Aorta (tissue), 5 donors: ENCODE results near the gene ARHGDIB. TPM values are rescaled to one million over a fixed set of nuclear protein-coding genes. Genes with fewer than 3 reads are reported as not detected.

Experiments used
- ATAC-seq: fragments of 200-7000 bp; cut with Tn5 transposase; one replicate; pipeline ENCODE4 v1.9.1; 2022; ENCODE audit warnings: moderate library complexity; ENCODE audit not compliant: low FRiP score
- DNase-seq, 2 donors: peaks; one replicate each; pipeline ENCODE4 v3.0.0-alpha.2; 2020
- H3K27ac ChIP-seq, 2 donors: one replicate each; pipeline ENCODE4 v1.5.1; 2013; ENCODE audit warnings: low read length in 2 of 2, mild to moderate bottlenecking in 2 of 2, moderate library complexity in 2 of 2, control low read depth in 1 of 2, inconsistent platforms in 1 of 2, low read depth in 1 of 2
- H3K27me3 ChIP-seq, 2 donors: one replicate each; pipeline ENCODE4 v1.6.1; 2013; ENCODE audit warnings: control low read depth in 1 of 2, low read length in 1 of 2, mild to moderate bottlenecking in 1 of 2, moderate library complexity in 1 of 2; ENCODE audit not compliant: insufficient read depth in 2 of 2, control insufficient read depth in 1 of 2
- H3K36me3 ChIP-seq, 2 donors: one replicate each; pipeline ENCODE4 v1.6.1; 2013; ENCODE audit warnings: control low read depth in 1 of 2, low read length in 1 of 2, mild to moderate bottlenecking in 1 of 2; ENCODE audit not compliant: insufficient read depth in 2 of 2, control insufficient read depth in 1 of 2
- H3K4me1 ChIP-seq, 2 donors: one replicate each; pipeline ENCODE4 v1.6.1; 2013; ENCODE audit warnings: low read length in 2 of 2, control low read depth in 1 of 2, mild to moderate bottlenecking in 1 of 2, moderate library complexity in 1 of 2; ENCODE audit not compliant: insufficient read depth in 2 of 2, control insufficient read depth in 1 of 2
- H3K4me3 ChIP-seq, 2 donors: one replicate each; pipeline ENCODE4 v1.5.1; 2013; ENCODE audit warnings: low read length in 2 of 2, control low read depth in 1 of 2, mild to moderate bottlenecking in 1 of 2
- H3K9me3 ChIP-seq: one replicate; pipeline ENCODE4 v1.6.1; 2013; ENCODE audit warnings: mild to moderate bottlenecking, low read length; ENCODE audit not compliant: control insufficient read depth
- WGBS, 2 donors: extraction: QIAGEN DNeasy Blood & Tissue Kit; methylation state at CpG; one replicate each; pipeline ENCODE4 v1.1.7; 2013; 5-methylcytosine and 5-hydroxymethylcytosine counted together
- intact Hi-C, 2 donors: fragments of 100-400 bp; cut with DNase I; formaldehyde crosslinking; loops; one replicate each; pipeline versions ENCODE4 v1.14.2 to v1.15.0; 2022
- polyA plus RNA-seq, 2 donors: library from polyadenylated mRNA; stranded (reverse); fragments of 200-250 nt; gene quantifications; one replicate each; pipeline ENCODE4 v1.2.3, GENCODE V29; 2013
- total RNA-seq, 2 donors: library from RNA; stranded (reverse); fragmentation: NEBNext Ultra II Directional; extraction: Animal tissue kit (Norgen Biotek cat#: 25700); gene quantifications; one replicate each; pipeline ENCODE4 v1.2.1, GENCODE V29; 2021
- donor health status: healthy with polysubstance abuse.
- donor health status: Bipolar disorder and iron deficiency.
- donor health status: DM: no; HTN: no; CAD: no.
- donor health status: DM: no; HTN: no; CAD: no.
- donor health status: DM: yes; HTN: yes; CAD: no.

The ARHGDIB gene
- total and polyA plus RNA-seq, 4 donors: 119 to 248 (median 152) TPM

DNA sequence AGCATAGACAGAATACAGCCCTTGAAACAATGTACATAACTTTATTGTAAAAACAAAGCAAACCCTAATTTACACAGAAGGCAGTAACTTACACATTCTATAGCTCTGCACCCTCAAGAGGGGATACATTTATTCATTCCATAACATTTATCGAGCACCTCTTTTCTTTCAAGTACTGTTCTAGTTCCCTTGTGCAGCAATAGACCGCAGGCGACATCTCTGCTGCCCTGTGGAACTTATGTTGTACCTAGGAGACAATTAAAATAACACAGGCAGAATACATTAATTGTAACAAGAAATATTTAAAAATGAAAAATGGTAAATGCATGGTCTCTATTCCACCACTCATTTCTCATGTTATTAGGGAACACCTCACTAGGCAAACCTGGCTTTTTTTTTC is 1.4 kb upstream of the ARHGDIB start:
- no peak for DNase-seq

DNA sequence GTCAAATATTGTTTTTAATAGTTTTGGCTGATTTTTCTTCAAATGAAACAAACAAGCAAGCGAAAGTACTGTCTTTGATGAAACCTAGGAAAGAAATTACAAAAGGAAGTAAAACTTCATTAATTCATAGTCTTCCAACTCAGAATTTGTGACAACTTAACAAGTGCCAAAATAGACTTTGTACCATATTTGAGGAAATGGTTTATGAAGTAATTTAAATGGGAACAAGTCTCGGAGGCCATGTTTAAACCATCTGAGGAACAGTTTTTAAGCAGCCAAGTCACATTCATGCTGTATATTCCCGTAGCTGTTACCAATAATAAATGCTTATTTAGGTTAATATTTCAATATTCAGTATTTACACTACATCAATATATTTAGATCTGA is 745 bp upstream of the ARHGDIB start:
- Histone ChIP-seq H3K4me1 (peaks cover 0 to 3% of the 10 kb centered on the region in 2 donors), H3K27me3 (no peaks in the 10 kb centered on the region), H3K27ac (no peak overlapping the region), H3K4me3 (no peak overlapping the region), H3K36me3 (no peaks in the 10 kb centered on the region), H3K9me3 (no peaks in the 10 kb centered on the region)
- WGBS, 2 donors: 84 to 86% methylated on average over 3 of the region's 3 CpGs
- DNase-seq (no peak), ATAC-seq (no peak)
- intact Hi-C loops: no loop called here

More for the DNA sequence above, 1.4 kb upstream of the ARHGDIB start:
- no peak overlapping the region for H3K4me3 ChIP-seq
- no peaks in the 10 kb centered on the region for H3K9me3 ChIP-seq
- no peak overlapping the region for H3K27ac ChIP-seq
- H3K27me3 ChIP-seq: no peaks in the 10 kb centered on the region
- no peaks in the 10 kb centered on the region for H3K36me3 ChIP-seq
- 96 to 97% methylated on average over 3 of the region's 3 CpGs for whole genome bisulfite sequencing, 2 donors
- ATAC-seq: no peak
- intact Hi-C loops: no loop called here
- peaks cover 0 to 1% of the 10 kb centered on the region in 2 donors for H3K4me1 ChIP-seq

DNA sequence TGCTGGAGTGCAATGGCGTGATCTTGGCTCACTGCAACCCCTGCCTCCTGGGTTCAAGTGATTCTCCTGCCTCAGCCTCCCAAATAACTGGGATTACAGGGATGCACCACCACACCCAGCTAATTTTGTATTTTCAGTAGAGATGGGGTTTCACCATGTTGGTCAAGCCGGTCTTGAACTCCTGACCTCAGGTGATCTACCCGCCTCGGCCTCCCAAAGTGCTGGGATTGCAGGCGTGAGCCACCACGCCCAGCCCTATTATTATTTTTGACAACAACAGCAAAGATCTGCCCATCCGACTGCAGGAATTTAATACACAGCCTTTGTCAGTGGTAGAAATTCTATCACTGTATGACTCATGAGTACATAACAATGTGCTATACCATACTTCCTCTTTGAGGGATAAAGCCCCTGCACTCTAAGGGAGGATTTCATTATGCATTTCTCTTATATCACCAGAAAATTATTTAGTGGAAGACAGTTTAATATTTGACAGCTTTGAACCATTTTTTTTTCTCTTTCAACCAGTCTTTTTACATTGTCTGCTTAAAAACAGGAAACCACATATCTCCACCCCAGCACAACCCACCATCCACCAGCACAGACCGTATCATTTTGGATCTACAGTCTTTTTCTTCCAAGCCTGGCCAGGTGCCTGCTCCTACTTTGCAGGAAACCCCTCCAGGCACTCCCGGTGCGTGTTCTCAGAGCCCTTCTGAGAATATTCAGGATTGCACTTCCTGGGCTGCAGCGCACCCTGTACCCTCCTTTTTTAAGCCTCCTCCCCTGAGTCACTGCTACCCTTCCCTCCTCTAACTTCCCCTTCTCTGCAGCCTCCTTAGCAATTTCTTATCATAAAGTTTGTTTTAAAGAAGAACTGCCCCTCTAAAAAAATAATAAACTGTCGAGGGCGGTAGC is 594 bp downstream of the ARHGDIB start:
- peaks cover 0 to 3% of the 10 kb centered on the region in 2 donors for H3K4me1 ChIP-seq
- WGBS, 2 donors: 47% methylated on average over 13 of the region's 13 CpGs
- H3K27ac ChIP-seq: peak overlapping the region in 1 of 2 donors; percentile 50
- H3K9me3 ChIP-seq: no peaks in the 10 kb centered on the region
- no peaks in the 10 kb centered on the region for H3K36me3 ChIP-seq
- peak overlapping the region; percentile 74 to 76 for H3K4me3 ChIP-seq
- ATAC-seq (peak; percentile 74), DNase-seq (peak in 1 of 2 donors; percentile 60)
- intact Hi-C loops: no loop called here
- no peaks in the 10 kb centered on the region for H3K27me3 ChIP-seq

DNA sequence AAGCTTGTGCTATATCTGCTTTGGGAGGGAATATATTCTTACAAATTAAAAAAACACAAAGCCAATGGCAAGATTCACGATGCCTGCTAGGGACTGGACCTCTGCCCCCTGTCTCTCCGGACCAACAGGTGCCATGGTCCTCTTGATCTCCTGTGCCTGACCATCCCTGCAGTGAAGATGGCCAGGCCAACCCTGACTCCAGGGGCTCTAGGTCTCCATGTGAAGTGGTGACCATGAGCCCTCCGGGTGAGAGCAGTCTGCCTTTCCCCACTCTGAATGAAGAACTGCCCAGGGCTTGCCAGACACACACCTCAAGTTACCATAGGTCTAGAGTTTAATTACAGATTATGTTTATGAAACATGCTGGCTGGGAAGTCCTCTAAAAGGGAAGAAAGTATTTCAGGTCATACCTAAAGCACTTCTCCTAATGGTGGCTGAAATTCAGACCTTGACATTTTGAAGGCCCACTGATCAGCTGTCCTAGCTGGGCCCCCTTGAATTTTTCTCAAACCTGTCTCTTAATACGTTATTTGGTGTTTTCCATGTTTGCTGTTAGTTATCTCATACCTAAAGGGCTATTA is 1.4 kb downstream of the ARHGDIB start:
- no peak for DNase-seq
- intact Hi-C loops: no loop called here
- H3K27me3 ChIP-seq: no peaks in the 10 kb centered on the region
- H3K4me1 ChIP-seq: peaks cover 0 to 3% of the 10 kb centered on the region in 2 donors
- H3K36me3 ChIP-seq: no peaks in the 10 kb centered on the region
- no peak for ATAC-seq
- H3K27ac ChIP-seq: no peak overlapping the region
- 80 to 92% methylated on average over 4 of the region's 4 CpGs for WGBS, 2 donors
- no peaks in the 10 kb centered on the region for H3K9me3 ChIP-seq
- H3K4me3 ChIP-seq: no peak overlapping the region

DNA sequence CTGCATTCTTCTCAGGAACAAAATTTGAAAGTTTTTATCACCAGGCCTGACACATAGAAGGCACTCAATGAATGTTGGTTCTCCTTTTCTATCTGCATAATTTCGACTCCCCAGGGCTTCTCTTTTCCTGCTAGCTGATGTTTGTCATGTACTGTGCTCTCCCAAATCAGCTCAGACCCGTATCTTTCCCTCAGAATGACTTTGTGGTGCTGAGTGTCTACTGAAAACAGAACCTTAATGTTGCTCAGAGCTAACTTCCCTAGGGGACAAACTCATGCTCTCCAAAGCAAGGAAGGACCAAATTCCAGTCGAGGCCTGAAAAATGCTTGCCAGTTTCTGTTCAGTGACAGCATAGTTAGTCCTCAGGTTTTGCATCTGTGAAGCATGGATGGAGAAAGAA is 1.9 kb downstream of the ARHGDIB start:
- ATAC-seq (no peak), DNase-seq (no peak)
- Histone ChIP-seq H3K36me3 (no peaks in the 10 kb centered on the region), H3K4me3 (no peak overlapping the region), H3K27me3 (no peaks in the 10 kb centered on the region), H3K9me3 (no peaks in the 10 kb centered on the region), H3K4me1 (peaks cover 0 to 3% of the 10 kb centered on the region in 2 donors), H3K27ac (peak overlapping the region in 1 of 2 donors; percentile 48)
- intact Hi-C loops: no loop called here
- 25 to 27% methylated on average over 3 of the region's 3 CpGs for WGBS, 2 donors

DNA sequence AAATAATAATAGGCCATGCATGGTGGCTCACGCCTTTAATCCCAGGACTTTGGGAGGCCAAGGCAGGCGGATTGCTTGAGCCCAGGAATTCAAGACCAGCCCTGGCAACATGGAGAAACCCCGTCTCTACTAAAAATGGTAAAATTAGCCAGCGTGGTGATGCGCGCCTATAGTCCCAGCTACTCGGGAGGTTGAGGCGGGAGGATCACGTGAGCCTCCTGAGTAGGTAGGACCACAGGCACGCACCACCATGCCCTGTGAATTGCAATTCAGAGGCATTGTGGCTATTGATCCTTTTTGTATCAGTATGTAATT is 2.3 kb downstream of the ARHGDIB start:
- H3K36me3 ChIP-seq: no peaks in the 10 kb centered on the region
- peak overlapping the region in 1 of 2 donors; percentile 21 for H3K27ac ChIP-seq
- no peak overlapping the region for H3K4me3 ChIP-seq
- peaks cover 0 to 3% of the 10 kb centered on the region in 2 donors for H3K4me1 ChIP-seq
- ATAC-seq (no peak), DNase-seq (no peak)
- H3K9me3 ChIP-seq: no peaks in the 10 kb centered on the region
- WGBS, 2 donors: 95% methylated on average over 10 of the region's 10 CpGs
- H3K27me3 ChIP-seq: no peaks in the 10 kb centered on the region
- intact Hi-C loops: no loop called here

DNA sequence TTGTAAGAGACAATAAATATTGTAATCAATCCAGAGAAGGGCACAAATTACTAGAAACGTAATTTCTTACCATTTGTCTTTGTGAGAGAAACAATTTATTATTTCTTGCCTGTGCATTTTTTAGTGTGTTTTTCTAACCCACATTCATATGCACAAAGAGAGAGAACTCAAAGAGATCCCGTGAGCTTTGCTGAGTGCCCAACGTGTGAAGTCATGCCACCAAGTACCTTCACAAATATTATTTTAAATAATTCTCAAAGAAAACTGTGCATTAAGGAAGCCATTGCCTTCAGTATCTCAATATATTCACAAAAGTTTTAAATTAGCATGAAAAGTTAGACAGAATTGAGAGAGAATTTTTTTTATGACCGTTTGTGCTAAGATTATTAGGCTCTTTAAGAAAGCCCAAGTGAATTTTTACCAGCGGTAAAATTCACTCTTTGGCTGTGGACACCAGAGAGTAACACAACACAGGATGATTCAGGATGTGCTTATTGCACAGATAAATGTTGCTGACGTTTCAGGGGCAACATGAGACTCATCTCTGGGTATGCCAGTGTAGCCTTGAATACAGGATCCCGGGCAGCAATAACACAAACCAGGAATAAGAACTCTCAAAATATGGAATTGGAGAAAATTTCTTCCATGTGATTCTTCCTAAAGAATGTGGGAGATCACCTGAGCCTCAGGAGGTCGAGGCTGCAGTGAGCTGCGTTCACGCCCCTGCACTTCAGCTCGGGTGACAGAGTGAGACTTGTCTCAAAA is 2.9 kb downstream of the ARHGDIB start:
- intact Hi-C loops: no loop called here
- no peaks in the 10 kb centered on the region for H3K9me3 ChIP-seq
- WGBS, 2 donors: 54 to 58% methylated on average over 11 of the region's 11 CpGs
- no peak overlapping the region for H3K4me3 ChIP-seq
- H3K27me3 ChIP-seq: no peaks in the 10 kb centered on the region
- ATAC-seq (no peak), DNase-seq (no peak)
- H3K27ac ChIP-seq: peak overlapping the region in 1 of 2 donors; percentile 21
- H3K4me1 ChIP-seq: peaks cover 0 to 3% of the 10 kb centered on the region in 2 donors
- no peaks in the 10 kb centered on the region for H3K36me3 ChIP-seq

DNA sequence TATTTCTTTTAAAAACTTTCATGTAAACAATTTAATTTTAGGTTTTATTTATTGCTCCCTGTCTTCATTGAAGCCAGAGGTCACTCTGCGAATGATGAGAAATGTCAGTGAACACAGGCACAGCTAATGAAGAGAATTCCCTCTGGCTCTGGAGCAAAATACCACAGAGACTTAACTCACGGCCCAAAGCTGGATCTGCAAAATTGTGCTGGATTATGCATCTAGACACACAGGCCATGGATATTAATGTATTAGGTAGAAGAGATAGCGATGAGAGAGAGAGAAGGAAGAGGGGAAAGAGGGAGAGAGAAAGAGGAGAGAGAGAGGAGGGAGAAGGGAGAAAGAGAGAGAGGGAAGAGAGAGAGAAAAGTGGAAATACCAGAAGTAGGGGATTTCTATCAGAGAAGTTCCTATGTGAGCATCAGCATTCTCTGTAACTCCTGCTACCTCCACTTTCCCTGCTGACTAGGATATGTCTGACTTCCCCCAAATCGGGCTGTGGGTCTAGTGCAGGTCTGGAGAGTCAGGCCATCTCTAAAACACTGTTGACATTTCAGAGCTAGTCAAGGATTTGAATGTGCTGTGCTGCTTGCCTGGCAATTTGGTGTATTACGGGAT is 3.7 kb downstream of the ARHGDIB start:
- H3K4me1 ChIP-seq: peaks cover 3% of the 10 kb centered on the region in 2 donors
- H3K9me3 ChIP-seq: no peaks in the 10 kb centered on the region
- no peaks in the 10 kb centered on the region for H3K36me3 ChIP-seq
- no peak for ATAC-seq
- intact Hi-C loops: no loop called here
- peak overlapping the region in 1 of 2 donors; percentile 74 for H3K27ac ChIP-seq
- DNase-seq: no peak
- WGBS, 2 donors: 26 to 35% methylated on average over 5 of the region's 5 CpGs
- no peak overlapping the region for H3K4me3 ChIP-seq
- no peaks in the 10 kb centered on the region for H3K27me3 ChIP-seq
